HG03571 (cell line): ENCODE measurements around the gene GFPT2.
A peak's percentile ranks its signal among the peaks of the same experiment; 100 is the strongest.
"Not testable (repeated sequence)": the region's sequence is repeated elsewhere in the genome, so short reads cannot be mapped to it uniquely, and the experiment has no call there.

ENCODE experiments used
- ATAC-seq: cut with Tn5 transposase; IDR thresholded peaks from one replicate; pipeline ENCODE4 v1.9.1; 2021; ENCODE audit not compliant: unreplicated experiment

GFPT2 gene

GRCh38 chr5:180311216-180311615 lies 41.9 kb downstream of the GFPT2 start:
- no peak for ATAC-seq

GRCh38 chr5:180306796-180307195 lies 46.3 kb downstream of the GFPT2 start:
- no peak for ATAC-seq

- ATAC-seq = no peak
These were observed 47.7 kb downstream of the GFPT2 start for GRCh38 chr5:180305481-180305880.

- ATAC-seq = no peak
These were observed 48.4 kb downstream of the GFPT2 start for GRCh38 chr5:180304431-180305375.

- no peak for ATAC-seq
These were observed 49.2 kb downstream of the GFPT2 start for GRCh38 chr5:180304016-180304292.

- ATAC-seq = no peak
These were observed 49.7 kb downstream of the GFPT2 start for GRCh38 chr5:180303226-180304015.

- no peak for ATAC-seq
These were observed 50.9 kb downstream of the GFPT2 start for GRCh38 chr5:180302256-180302655.

- no peak for ATAC-seq
These were observed 51.9 kb downstream of the GFPT2 start for GRCh38 chr5:180301253-180301652.

GRCh38 chr5:180299526-180299925 lies 53.6 kb downstream of the GFPT2 start:
- no peak for ATAC-seq

- not testable (repeated sequence) for ATAC-seq
These were observed 54.1 kb downstream of the GFPT2 start for GRCh38 chr5:180299014-180299413.

GRCh38 chr5:180297587-180298282 lies 55.4 kb downstream of the GFPT2 start:
- ATAC-seq = no peak

GRCh38 chr5:180296771-180297170 lies 56.4 kb downstream of the GFPT2 start:
- no peak for ATAC-seq

- ATAC-seq = no peak
These were observed 58.1 kb downstream of the GFPT2 start for GRCh38 chr5:180294913-180295555.

- no peak for ATAC-seq
These were observed 58.7 kb downstream of the GFPT2 start for GRCh38 chr5:180294411-180294810.

- peak; percentile 83 for ATAC-seq
These were observed 60.9 kb downstream of the GFPT2 start, which contains the start of gene MAPK9 for GRCh38 chr5:180291943-180292831. Gene MAPK9, minus strand, starts transcription at chr5:180292083. Its CDS starts 11,522 bp downstream, at chr5:180280561.

- peak; percentile 33 for ATAC-seq
These were observed 61.7 kb downstream of the GFPT2 start for GRCh38 chr5:180291234-180291940.

- ATAC-seq = no peak
These were observed 62.4 kb downstream of the GFPT2 start for GRCh38 chr5:180290568-180291233.

- no peak for ATAC-seq
These were observed 63.2 kb downstream of the GFPT2 start for GRCh38 chr5:180289966-180290365.

- no peak for ATAC-seq
These were observed 63.7 kb downstream of the GFPT2 start for GRCh38 chr5:180289433-180289832.
